ENCODE data around the gene HERC6.
"Not testable (repeated sequence)": the region's sequence is repeated elsewhere in the genome, so short reads cannot be mapped to it uniquely, and the experiment has no call there.

The HERC6 gene

GRCh38 chr4:88360256-88360655 is 18.4 kb upstream of the HERC6 start:
- no peak for TF ChIP-seq CTCF (IDR thresholded peaks at IDR 0.05; ENCODE audit: insufficient read depth, low read length, missing control alignments)
- ChIA-PET CTCF (no interaction called here), POLR2A (no interaction called here)
- H3K4me3 ChIP-seq (ENCODE audit: low read depth, low read length) = no peak overlapping the region
- DNase-seq (ENCODE audit: low read depth, low spot score) = no peak

GRCh38 chr4:88360791-88361190 is 17.9 kb upstream of the HERC6 start:
- no peak for DNase-seq (ENCODE audit: low read depth, low spot score)
- TF ChIP-seq CTCF (IDR thresholded peaks at IDR 0.05; ENCODE audit: insufficient read depth, low read length, missing control alignments) = no peak
- POLR2A ChIA-PET = no interaction called here
- H3K4me3 ChIP-seq (ENCODE audit: low read depth, low read length) = no peak overlapping the region
- CTCF ChIA-PET = interaction anchor here (1.2 kb wide), 1 partner anchor 9 kb away, joined by 6 read pairs; no protein-coding TSS in a partner anchor

DNA sequence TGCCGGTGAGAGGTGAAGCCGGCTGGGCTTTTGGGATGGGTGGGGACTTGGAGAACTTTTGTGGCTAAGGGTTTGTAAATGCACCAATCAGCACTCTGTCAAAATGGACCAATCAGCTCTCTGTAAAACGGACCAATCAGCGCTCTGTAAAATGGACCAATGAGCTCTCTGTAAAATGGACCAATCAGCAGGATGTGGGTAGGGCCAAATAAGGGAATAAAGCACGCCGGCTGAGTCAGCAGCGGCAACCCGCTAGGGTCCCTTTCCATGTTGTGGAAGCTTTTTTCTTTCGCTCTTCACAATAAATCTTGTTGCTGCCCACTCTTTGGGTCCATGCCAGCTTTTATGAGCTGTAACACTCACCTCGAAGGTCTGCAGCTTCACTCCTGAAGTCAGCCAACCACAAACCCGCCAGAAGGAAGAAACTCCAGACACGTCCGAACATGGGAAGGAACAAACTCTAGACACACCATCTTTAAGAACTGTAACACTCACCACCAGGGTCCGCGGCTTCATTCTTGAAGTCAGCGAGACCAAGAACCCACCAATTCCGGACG is 17.4 kb upstream of the HERC6 start:
- H3K4me3 ChIP-seq (ENCODE audit: low read depth, low read length); DNase-seq (ENCODE audit: low read depth, low spot score); POLR2A ChIA-PET: not testable (repeated sequence)
- CTCF ChIA-PET = interaction anchor here (0.7 to 1.2 kb wide), 2 partner anchors 8 to 10 kb away, joined by 3 to 6 read pairs; no protein-coding TSS in a partner anchor

DNA sequence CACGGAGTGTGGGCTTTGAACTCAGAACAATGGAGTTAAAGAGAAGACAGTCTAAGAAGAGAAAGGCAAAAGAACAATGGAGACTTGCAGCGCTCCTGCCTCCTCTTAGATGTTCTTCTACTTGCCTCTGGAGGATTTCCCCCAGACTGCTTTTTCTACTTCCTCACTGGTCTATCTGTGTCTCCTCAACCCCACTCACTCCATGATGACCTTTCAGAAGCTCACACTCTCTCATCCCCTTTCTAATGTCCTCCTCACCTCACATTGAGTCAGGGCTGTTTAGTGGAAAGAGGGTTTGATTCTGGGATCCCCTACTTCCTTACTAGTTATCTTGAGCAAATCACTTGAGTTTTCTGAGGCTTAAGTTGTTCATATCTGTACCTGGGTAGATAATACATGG is 12.2 kb upstream of the HERC6 start:
- ChIA-PET POLR2A (no interaction called here), CTCF (interaction anchor here (1.4 to 5.8 kb wide), 4 partner anchors 14 to 149 kb away, joined by 3 to 38 read pairs (median 15); no protein-coding TSS in a partner anchor)
- H3K4me3 ChIP-seq (ENCODE audit: low read depth, low read length) = no peak overlapping the region
- no peak for DNase-seq (ENCODE audit: low read depth, low spot score)
- TF ChIP-seq CTCF (IDR thresholded peaks at IDR 0.05; ENCODE audit: insufficient read depth, low read length, missing control alignments) = no peak

DNA sequence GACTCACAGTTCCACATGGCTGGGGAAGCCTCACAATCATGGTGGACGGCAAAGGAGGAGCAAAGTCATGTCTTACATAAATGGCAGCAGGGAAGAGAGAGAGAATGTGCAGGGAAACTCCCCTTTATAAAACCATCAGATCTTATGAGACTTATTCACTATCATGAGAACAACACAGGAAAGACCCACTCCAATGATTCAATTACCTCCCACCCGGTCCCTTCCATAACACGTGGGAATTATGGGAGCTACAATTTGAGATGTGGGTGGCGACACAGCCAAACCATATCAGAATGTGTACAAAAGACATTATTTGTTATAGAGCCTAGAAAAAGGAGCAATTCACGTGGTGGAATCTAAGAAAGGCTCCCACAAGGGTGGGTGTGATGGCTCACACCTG is 10.8 kb upstream of the HERC6 start:
- ChIA-PET POLR2A (no interaction called here), CTCF (interaction anchor here (1.3 to 5.8 kb wide), 5 partner anchors 16 to 149 kb away, joined by 3 to 38 read pairs (median 6); no protein-coding TSS in a partner anchor)
- no peak for TF ChIP-seq CTCF (IDR thresholded peaks at IDR 0.05; ENCODE audit: insufficient read depth, low read length, missing control alignments)
- DNase-seq (ENCODE audit: low read depth, low spot score) = no peak
- no peak overlapping the region for H3K4me3 ChIP-seq (ENCODE audit: low read depth, low read length)

DNA sequence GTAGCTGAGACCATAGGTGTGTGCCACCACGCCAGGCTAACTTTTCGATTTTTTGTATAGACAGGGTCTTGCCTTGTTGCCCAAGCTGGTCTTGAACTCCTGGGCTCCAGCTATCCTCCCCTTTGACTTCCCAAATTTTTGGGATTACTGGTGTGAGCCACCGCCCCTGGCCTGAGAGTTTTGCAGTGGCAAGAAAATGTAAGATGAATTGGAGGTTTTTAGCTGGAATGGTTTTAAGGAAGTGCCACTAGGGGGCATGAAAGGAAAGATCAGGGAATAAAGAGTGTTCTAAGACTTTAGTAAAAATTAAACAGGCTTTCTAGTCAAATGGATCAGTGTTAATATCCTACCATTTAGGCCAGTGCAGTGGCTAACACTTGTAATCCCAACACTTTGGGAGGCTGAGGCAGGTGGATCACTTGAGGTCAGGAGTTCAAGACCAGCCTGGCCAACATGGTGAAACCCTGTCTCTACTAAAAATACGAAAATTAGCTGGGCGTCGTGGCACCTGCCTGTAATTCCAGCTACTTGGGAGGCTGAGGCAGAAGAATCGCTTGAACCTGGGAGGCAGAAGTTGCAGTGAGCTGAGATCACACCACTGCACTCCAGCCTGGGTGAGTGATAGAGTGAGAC is 9.4 kb upstream of the HERC6 start:
- POLR2A ChIA-PET; DNase-seq (ENCODE audit: low read depth, low spot score); H3K4me3 ChIP-seq (ENCODE audit: low read depth, low read length): not testable (repeated sequence)
- peak; percentile 29 for TF ChIP-seq CTCF (IDR thresholded peaks at IDR 0.05; ENCODE audit: insufficient read depth, low read length, missing control alignments)
- CTCF ChIA-PET = interaction anchor here (0.9 to 5.8 kb wide), 14 partner anchors 8 to 158 kb away, joined by 3 to 38 read pairs (median 4); partner anchors contain the start of gene HERC6

Measured in AG04449 (cell line).